ENCODE results near the gene TBPL2. TPM values are rescaled to one million over a fixed set of nuclear protein-coding genes. Genes with fewer than 3 reads are reported as not detected.

The TBPL2 gene
- total RNA-seq, 1 experiment from 2014 or later = not detected

GRCh38 chr14:55401751-55402150 lies 38.7 kb downstream of the TBPL2 start:
- no peaks in the 10 kb centered on the region for H3K27me3 Mint-ChIP-seq (ENCODE audit: insufficient read depth, unreplicated experiment)
- H3K36me3 Mint-ChIP-seq (ENCODE audit: insufficient read depth, unreplicated experiment) = peaks cover 13% of the 10 kb centered on the region
- intact Hi-C loops (cut with micrococcal nuclease) = no loop called here
- H3K27ac Mint-ChIP-seq (ENCODE audit: low read depth, unreplicated experiment) = no peak overlapping the region
- BruUV-seq (replicated peaks) = no TSS peak
- no peaks in the 10 kb centered on the region for H3K9me3 Mint-ChIP-seq (ENCODE audit: unreplicated experiment)
- peaks cover 8% of the 10 kb centered on the region for H3K4me1 Mint-ChIP-seq (ENCODE audit: insufficient read depth, unreplicated experiment)
- H3K4me3 Mint-ChIP-seq (ENCODE audit: unreplicated experiment) = no peak overlapping the region
- ChIA-PET CTCF (no interaction called here), POLR2A (no interaction called here)
- DNase-seq (ENCODE audit: unreplicated experiment) = no peak
- TF ChIP-seq CTCF (IDR thresholded peaks at IDR 0.05; ENCODE audit: unreplicated experiment) = no peak

GRCh38 chr14:55399852-55400251 lies 40.6 kb downstream of the TBPL2 start:
- Mint-ChIP-seq H3K36me3 (ENCODE audit: insufficient read depth, unreplicated experiment) (peaks cover 21% of the 10 kb centered on the region), H3K27ac (ENCODE audit: low read depth, unreplicated experiment) (no peak overlapping the region), H3K4me1 (ENCODE audit: insufficient read depth, unreplicated experiment) (peaks cover 8% of the 10 kb centered on the region), H3K9me3 (ENCODE audit: unreplicated experiment) (no peaks in the 10 kb centered on the region), H3K27me3 (ENCODE audit: insufficient read depth, unreplicated experiment) (no peaks in the 10 kb centered on the region), H3K4me3 (ENCODE audit: unreplicated experiment) (no peak overlapping the region)
- BruUV-seq (replicated peaks) = no TSS peak
- ChIA-PET POLR2A (interaction anchor here (0.6 to 1.5 kb wide), 4 partner anchors 11 to 107 kb away, joined by 3 to 11 read pairs (median 3); partner anchors contain the start of gene ATG14), CTCF (no interaction called here)
- TF ChIP-seq CTCF (IDR thresholded peaks at IDR 0.05; ENCODE audit: unreplicated experiment) = no peak
- DNase-seq (ENCODE audit: unreplicated experiment) = no peak
- intact Hi-C loops (cut with micrococcal nuclease) = no loop called here

DNA sequence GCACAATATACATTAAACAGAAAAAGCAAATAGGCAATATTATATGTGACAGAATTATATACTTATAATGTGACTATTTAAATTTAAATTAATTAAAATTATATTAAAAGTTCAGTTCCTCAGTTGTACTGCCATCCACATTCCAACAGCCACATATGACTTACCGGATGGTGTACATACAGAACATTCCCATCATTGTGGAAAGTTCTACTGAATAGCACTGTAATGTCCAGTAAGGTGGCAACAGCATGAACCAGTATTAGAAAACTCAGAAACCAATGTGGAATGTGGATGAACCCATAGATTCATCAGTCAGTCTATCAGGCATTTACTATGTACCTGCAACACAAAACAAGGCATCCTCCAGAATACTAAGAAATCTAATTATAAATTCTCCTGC lies 41.2 kb downstream of the TBPL2 start:
- Mint-ChIP-seq H3K9me3 (ENCODE audit: unreplicated experiment) (no peaks in the 10 kb centered on the region), H3K27ac (ENCODE audit: low read depth, unreplicated experiment) (peak overlapping the region; percentile 7), H3K4me1 (ENCODE audit: insufficient read depth, unreplicated experiment) (peaks cover 8% of the 10 kb centered on the region), H3K36me3 (ENCODE audit: insufficient read depth, unreplicated experiment) (peaks cover 28% of the 10 kb centered on the region), H3K27me3 (ENCODE audit: insufficient read depth, unreplicated experiment) (no peaks in the 10 kb centered on the region), H3K4me3 (ENCODE audit: unreplicated experiment) (no peak overlapping the region)
- POLR2A ChIA-PET = interaction anchor here (1.5 kb wide), 1 partner anchor 12 kb away, joined by 11 read pairs; the partner anchor contains the start of gene ATG14
- CTCF ChIA-PET = no interaction called here
- no peak for DNase-seq (ENCODE audit: unreplicated experiment)
- BruUV-seq (replicated peaks) = no TSS peak
- intact Hi-C loops (cut with micrococcal nuclease) = no loop called here
- no peak for TF ChIP-seq CTCF (IDR thresholded peaks at IDR 0.05; ENCODE audit: unreplicated experiment)

- Mint-ChIP-seq H3K9me3 (ENCODE audit: unreplicated experiment) (no peaks in the 10 kb centered on the region), H3K27ac (ENCODE audit: low read depth, unreplicated experiment) (peak overlapping the region; percentile 7), H3K4me1 (ENCODE audit: insufficient read depth, unreplicated experiment) (peaks cover 8% of the 10 kb centered on the region), H3K4me3 (ENCODE audit: unreplicated experiment) (no peak overlapping the region), H3K27me3 (ENCODE audit: insufficient read depth, unreplicated experiment) (no peaks in the 10 kb centered on the region), H3K36me3 (ENCODE audit: insufficient read depth, unreplicated experiment) (peaks cover 30% of the 10 kb centered on the region)
- POLR2A ChIA-PET = interaction anchor here (0.6 to 1.6 kb wide), 3 partner anchors 12 to 18 kb away, joined by 3 to 4 read pairs (median 3); partner anchors contain the start of gene ATG14
- DNase-seq (ENCODE audit: unreplicated experiment) = peak; percentile 94
- intact Hi-C loops (cut with micrococcal nuclease) = no loop called here
- CTCF ChIA-PET = no interaction called here
- BruUV-seq (replicated peaks) = no TSS peak
- no peak for TF ChIP-seq CTCF (IDR thresholded peaks at IDR 0.05; ENCODE audit: unreplicated experiment)
These were observed 41.7 kb downstream of the TBPL2 start for GRCh38 chr14:55398679-55399078.
